Lower leg skin (tissue), 4 donors: ENCODE measurements around the gene OR2AJ1. TPM values are rescaled to one million over a fixed set of nuclear protein-coding genes. Genes with fewer than 3 reads are reported as not detected.

Experiments
- DNase-seq, 2 donors: peaks; one replicate each; pipeline ENCODE4 v3.0.0-alpha.2; 2019; ENCODE audit warnings: low spot score in 2 of 2
- H3K4me3 ChIP-seq: fragments of 200-600 bp; sonication (generic); 2 replicates; pipeline ENCODE4 v1.5.1; 2017; ENCODE audit warnings: mild to moderate bottlenecking, low read depth; ENCODE audit not compliant: poor library complexity, severe bottlenecking
- CTCF ChIP-seq, 3 donors: fragments of 450-650 bp; IDR thresholded peaks; one replicate each; pipeline ENCODE4 v1.5.1; 2016; ENCODE audit warnings: antibody characterized with exemption in 3 of 3, mild to moderate bottlenecking in 3 of 3, moderate library complexity in 2 of 3
- POLR2A ChIP-seq, 2 donors: fragments of 450-650 bp; IDR thresholded peaks; one replicate each; pipeline ENCODE4 v1.6.1; 2016 to 2017; ENCODE audit warnings: antibody characterized with exemption in 2 of 2, mild to moderate bottlenecking in 1 of 2, moderate library complexity in 1 of 2
- WGBS, 2 donors: methylation state at CpG; one replicate each; pipeline ENCODE4 v1.1.5; 2018; 5-methylcytosine and 5-hydroxymethylcytosine counted together
- intact Hi-C: fragments of 100-400 bp; cut with DNase I; formaldehyde crosslinking; loops from one replicate; pipeline ENCODE4 v1.15.0; 2023; ENCODE audit warnings: low total_unique reads
- total RNA-seq, 4 donors: library from RNA; depleted of rRNA; stranded (reverse); fragments of >200 nt; gene quantifications; one replicate each; pipeline ENCODE4 v1.1.0, GENCODE V29; 2016

The OR2AJ1 gene
- total RNA-seq, 4 donors from 2014 or later, result not detected

GRCh38 chr1:247904122-247904521 lies 20.6 kb upstream of the OR2AJ1 start:
- intact Hi-C loops, result no loop called here
- no peak overlapping the region for H3K4me3 ChIP-seq
- 83 to 88% methylated on average over 6 of the region's 6 CpGs for WGBS, 2 donors
- no peak for TF ChIP-seq CTCF (IDR thresholded peaks at IDR 0.05)
- TF ChIP-seq POLR2A (IDR thresholded peaks at IDR 0.05), result no peak
- DNase-seq, result no peak

GRCh38 chr1:247905181-247905580 lies 19.5 kb upstream of the OR2AJ1 start:
- no peak for TF ChIP-seq CTCF (IDR thresholded peaks at IDR 0.05)
- no peak for TF ChIP-seq POLR2A (IDR thresholded peaks at IDR 0.05)
- no peak overlapping the region for H3K4me3 ChIP-seq
- 87% methylated on average over 13 of the region's 13 CpGs for WGBS, 2 donors
- intact Hi-C loops, result no loop called here
- DNase-seq, result no peak

GRCh38 chr1:247905910-247906503 lies 18.7 kb upstream of the OR2AJ1 start:
- 56 to 63% methylated on average over 9 of the region's 9 CpGs for WGBS, 2 donors
- intact Hi-C loops, result no loop called here
- no peak for DNase-seq
- TF ChIP-seq POLR2A (IDR thresholded peaks at IDR 0.05), result no peak
- TF ChIP-seq CTCF (IDR thresholded peaks at IDR 0.05), result no peak
- no peak overlapping the region for H3K4me3 ChIP-seq

- 41 to 48% methylated on average over 7 of the region's 7 CpGs for WGBS, 2 donors
- intact Hi-C loops, result no loop called here
Measured at GRCh38 chr1:247906504-247907047, 18.1 kb upstream of the OR2AJ1 start.

DNA sequence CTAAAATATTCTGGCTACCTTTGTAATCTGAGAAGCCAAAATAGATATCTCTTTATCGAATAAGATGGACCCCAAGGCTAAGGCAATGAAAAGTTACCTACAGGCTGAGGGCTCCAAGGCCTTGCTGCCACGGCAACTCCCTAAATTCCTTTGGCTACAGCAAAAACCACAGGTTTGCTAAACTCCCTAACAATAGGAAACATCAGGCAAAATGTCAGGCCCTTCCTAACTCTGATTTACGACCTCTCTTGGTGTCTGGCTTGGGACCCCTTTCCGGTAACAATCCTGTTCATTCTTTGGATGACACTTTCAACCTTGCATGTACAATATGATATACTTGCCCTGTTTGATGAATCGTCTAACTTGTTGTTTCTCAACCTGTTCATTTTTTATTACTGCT lies 15.9 kb upstream of the OR2AJ1 start:
- WGBS, 2 donors, result 76 to 80% methylated on average over 5 of the region's 5 CpGs
- intact Hi-C loops, result no loop called here
- DNase-seq, result no peak
- TF ChIP-seq POLR2A (IDR thresholded peaks at IDR 0.05), result no peak
- no peak for TF ChIP-seq CTCF (IDR thresholded peaks at IDR 0.05)
- no peak overlapping the region for H3K4me3 ChIP-seq

More at GRCh38 chr1:247906504-247907047, 18.1 kb upstream of the OR2AJ1 start:
- DNase-seq, result no peak
- TF ChIP-seq CTCF (IDR thresholded peaks at IDR 0.05), result no peak
- H3K4me3 ChIP-seq, result no peak overlapping the region

DNA sequence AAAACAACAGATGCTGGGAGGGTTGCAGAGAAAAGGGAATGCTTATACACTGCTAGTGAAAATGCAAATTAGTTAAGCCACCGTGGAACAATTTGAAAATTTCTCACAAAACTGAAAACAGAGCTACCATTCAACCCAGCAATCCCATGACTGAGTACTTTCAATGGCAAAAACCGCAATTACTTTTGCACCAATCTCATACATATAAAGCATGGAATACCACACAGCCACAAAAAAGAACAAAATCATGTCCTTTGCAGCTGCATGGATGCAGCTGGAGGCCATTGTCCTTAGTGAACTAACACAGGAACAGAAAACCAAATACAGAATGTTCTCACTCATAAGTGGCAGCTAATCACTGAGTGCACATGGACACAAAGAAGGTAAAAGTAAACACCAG lies 10.9 kb upstream of the OR2AJ1 start:
- WGBS, 2 donors, result 67 to 76% methylated on average over 2 of the region's 2 CpGs
- intact Hi-C loops, result no loop called here
- no peak for DNase-seq
- H3K4me3 ChIP-seq, result no peak overlapping the region
- TF ChIP-seq CTCF (IDR thresholded peaks at IDR 0.05) (no peak), POLR2A (IDR thresholded peaks at IDR 0.05) (no peak)
